ENCODE measurements around the gene APBA2. TPM values are rescaled to one million over a fixed set of nuclear protein-coding genes. Genes with fewer than 3 reads are reported as not detected.

Gene APBA2
- polyA plus RNA-seq, 2 of the 4 experiments (the other 2 are of a cell fraction) = 11.4 to 12.6 TPM

DNA sequence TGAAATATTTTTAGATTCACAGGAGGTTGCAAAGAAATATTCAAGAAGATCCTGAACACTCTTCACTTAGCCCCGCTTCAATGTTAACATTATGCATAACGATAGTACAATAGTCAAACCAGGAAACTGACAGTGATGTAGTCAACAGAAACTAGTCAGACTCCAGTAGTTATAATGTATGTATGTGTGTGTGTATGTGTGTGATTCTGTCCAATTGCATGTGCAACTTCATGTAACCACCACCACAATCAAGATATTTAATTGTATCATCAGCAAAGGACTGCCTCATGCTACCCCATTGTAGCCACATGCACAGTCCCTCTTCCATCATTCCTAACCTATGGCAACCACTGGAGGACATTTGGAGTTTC is 77.9 kb downstream of the APBA2 start:
- Histone ChIP-seq H3K4me1 (peaks cover 7% of the 10 kb centered on the region), H3K4me3 (no peak overlapping the region), H3K27ac (no peak overlapping the region), H3K4me2 (no peak overlapping the region), H3K9me3 (no peaks in the 10 kb centered on the region)
- DNase-seq (ENCODE audit: low read depth in 1 of 2, low spot score in 1 of 2) (no peak), FAIRE-seq (peak; percentile 72), ATAC-seq (no peak)
- ChIA-PET POLR2A (no interaction called here), CTCF (interaction anchor here (1.4 kb wide), 1 partner anchor 140 kb away, joined by 3 read pairs; no protein-coding TSS in a partner anchor)
- WGBS (ENCODE audit: missing lambda C conversion rate) = 95% methylated on average over 2 of the region's 2 CpGs
- TF ChIP-seq RARB (CRISPR knock-in tag; IDR thresholded peaks at IDR 0.05) (no peak), HDAC2 (IDR thresholded peaks at IDR 0.05) (no peak), CBX8 (IDR thresholded peaks at IDR 0.05) (no peak), ZNF302 (CRISPR knock-in tag; IDR thresholded peaks at IDR 0.05) (no peak), TFCP2L1 (CRISPR knock-in tag; IDR thresholded peaks at IDR 0.05) (no peak), SREBF2 (IDR thresholded peaks at IDR 0.05) (no peak), HOXA7 (CRISPR knock-in tag; IDR thresholded peaks at IDR 0.05) (no peak), EHF (CRISPR knock-in tag; IDR thresholded peaks at IDR 0.05) (no peak), NFE2L2 (conservative IDR thresholded peaks at IDR 0.05; ENCODE audit: low read length) (no peak), SMC3 (IDR thresholded peaks at IDR 0.05) (no peak), ZC3H11A (IDR thresholded peaks at IDR 0.05) (no peak), POLR2A (IDR thresholded peaks at IDR 0.05; ENCODE audit: low read length) (no peak), NPAS2 (CRISPR knock-in tag; IDR thresholded peaks at IDR 0.05; ENCODE audit: borderline replicate concordance) (no peak), HEYL (CRISPR knock-in tag; IDR thresholded peaks at IDR 0.05) (no peak), CHD2 (IDR thresholded peaks at IDR 0.05; ENCODE audit: low read length, partially characterized antibody) (no peak), HOXB13 (CRISPR knock-in tag; IDR thresholded peaks at IDR 0.05; ENCODE audit: low read depth) (no peak)
- TF ChIP-seq, protein P1, sequence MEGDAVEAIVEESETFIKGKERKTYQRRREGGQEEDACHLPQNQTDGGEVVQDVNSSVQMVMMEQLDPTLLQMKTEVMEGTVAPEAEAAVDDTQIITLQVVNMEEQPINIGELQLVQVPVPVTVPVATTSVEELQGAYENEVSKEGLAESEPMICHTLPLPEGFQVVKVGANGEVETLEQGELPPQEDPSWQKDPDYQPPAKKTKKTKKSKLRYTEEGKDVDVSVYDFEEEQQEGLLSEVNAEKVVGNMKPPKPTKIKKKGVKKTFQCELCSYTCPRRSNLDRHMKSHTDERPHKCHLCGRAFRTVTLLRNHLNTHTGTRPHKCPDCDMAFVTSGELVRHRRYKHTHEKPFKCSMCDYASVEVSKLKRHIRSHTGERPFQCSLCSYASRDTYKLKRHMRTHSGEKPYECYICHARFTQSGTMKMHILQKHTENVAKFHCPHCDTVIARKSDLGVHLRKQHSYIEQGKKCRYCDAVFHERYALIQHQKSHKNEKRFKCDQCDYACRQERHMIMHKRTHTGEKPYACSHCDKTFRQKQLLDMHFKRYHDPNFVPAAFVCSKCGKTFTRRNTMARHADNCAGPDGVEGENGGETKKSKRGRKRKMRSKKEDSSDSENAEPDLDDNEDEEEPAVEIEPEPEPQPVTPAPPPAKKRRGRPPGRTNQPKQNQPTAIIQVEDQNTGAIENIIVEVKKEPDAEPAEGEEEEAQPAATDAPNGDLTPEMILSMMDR (IDR thresholded peaks at IDR 0.05) = no peak
- TF ChIP-seq, protein P2, sequence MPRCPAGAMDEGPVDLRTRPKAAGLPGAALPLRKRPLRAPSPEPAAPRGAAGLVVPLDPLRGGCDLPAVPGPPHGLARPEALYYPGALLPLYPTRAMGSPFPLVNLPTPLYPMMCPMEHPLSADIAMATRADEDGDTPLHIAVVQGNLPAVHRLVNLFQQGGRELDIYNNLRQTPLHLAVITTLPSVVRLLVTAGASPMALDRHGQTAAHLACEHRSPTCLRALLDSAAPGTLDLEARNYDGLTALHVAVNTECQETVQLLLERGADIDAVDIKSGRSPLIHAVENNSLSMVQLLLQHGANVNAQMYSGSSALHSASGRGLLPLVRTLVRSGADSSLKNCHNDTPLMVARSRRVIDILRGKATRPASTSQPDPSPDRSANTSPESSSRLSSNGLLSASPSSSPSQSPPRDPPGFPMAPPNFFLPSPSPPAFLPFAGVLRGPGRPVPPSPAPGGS (IDR thresholded peaks at IDR 0.05) = no peak
- TF ChIP-seq, protein P3, sequence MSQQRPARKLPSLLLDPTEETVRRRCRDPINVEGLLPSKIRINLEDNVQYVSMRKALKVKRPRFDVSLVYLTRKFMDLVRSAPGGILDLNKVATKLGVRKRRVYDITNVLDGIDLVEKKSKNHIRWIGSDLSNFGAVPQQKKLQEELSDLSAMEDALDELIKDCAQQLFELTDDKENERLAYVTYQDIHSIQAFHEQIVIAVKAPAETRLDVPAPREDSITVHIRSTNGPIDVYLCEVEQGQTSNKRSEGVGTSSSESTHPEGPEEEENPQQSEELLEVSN (IDR thresholded peaks at IDR 0.05; ENCODE audit: borderline replicate concordance, low read depth) = no peak

DNA sequence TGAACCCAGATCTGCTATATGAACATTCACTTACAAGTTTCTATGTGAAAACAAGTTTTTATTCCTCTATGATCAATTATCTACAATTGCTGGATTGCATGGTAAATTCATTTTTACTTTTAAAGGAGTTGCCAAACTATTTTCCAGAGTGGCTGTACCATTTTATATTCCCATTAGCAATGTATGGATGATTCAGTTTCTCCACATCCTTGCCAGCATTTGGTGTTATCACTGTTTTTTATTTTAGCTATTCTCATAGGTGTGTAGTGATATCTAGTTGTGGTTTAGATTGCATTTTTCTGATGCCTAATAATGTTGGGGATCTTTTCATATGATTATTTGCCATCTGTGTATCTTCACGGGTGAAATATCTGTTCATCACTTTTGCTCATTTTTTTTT is 78.3 kb downstream of the APBA2 start:
- no peak for TF ChIP-seq EHF (CRISPR knock-in tag; IDR thresholded peaks at IDR 0.05)
- no peak for TF ChIP-seq CEBPB (IDR thresholded peaks at IDR 0.05)
- TF ChIP-seq HOXB5 (CRISPR knock-in tag; IDR thresholded peaks at IDR 0.05) = no peak
- TF ChIP-seq, protein P2 (IDR thresholded peaks at IDR 0.05) = no peak
- no peak for TF ChIP-seq JUN (IDR thresholded peaks at IDR 0.05)
- no peak for TF ChIP-seq RARB (CRISPR knock-in tag; IDR thresholded peaks at IDR 0.05)
- no peak for TF ChIP-seq KDM1A (IDR thresholded peaks at IDR 0.05; ENCODE audit: low read depth)
- H3K4me2 ChIP-seq = no peak overlapping the region
- DNase-seq (ENCODE audit: low read depth in 1 of 2, low spot score in 1 of 2) = no peak
- H3K4me1 ChIP-seq = peaks cover 7% of the 10 kb centered on the region
- POLR2A ChIA-PET = no interaction called here
- H3K27ac ChIP-seq = no peak overlapping the region
- ATAC-seq = no peak
- CTCF ChIA-PET = no interaction called here
- 86% methylated on average over 1 of the region's 1 CpG for WGBS (ENCODE audit: missing lambda C conversion rate)
- peak; percentile 32 for FAIRE-seq
- no peaks in the 10 kb centered on the region for H3K9me3 ChIP-seq
- no peak overlapping the region for H3K4me3 ChIP-seq
